ENCODE results near the gene BTG1.

DNA sequence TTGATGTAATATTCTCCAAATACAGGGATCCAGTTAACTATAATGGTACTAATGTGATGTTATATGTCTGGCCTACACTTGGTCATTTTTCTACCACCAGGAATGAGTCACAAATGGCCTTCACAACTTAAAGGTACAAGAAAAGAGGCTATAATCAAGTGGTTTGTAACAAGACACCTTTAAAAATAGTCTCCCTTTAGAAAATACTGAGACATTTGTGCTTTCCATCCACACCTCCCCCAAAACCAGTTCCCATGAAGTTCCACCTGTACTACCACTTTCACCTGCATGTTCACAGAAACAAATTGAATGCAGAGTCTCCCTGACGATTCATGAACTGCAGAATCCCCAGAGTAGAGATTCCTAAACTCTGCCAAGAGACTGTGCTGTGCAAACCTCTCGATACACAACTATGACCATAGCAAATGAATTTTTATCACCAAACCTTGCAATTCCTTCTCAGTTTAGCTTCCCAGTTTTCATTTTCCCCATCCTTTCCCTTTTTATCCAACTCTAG lies 6.0 kb downstream of the BTG1 start:
- TF ChIP-seq RXRA (IDR thresholded peaks at IDR 0.05) (no peak), RAD21 (IDR thresholded peaks at IDR 0.05) (peak in 1 of 2 donors; percentile 37), YY1 (IDR thresholded peaks at IDR 0.05) (no peak), SP1 (IDR thresholded peaks at IDR 0.05) (no peak), EGR1 (IDR thresholded peaks at IDR 0.05; ENCODE audit: low read depth in 2 of 2) (no peak), JUND (IDR thresholded peaks at IDR 0.05) (no peak), TAF1 (conservative IDR thresholded peaks at IDR 0.05) (no peak), NR2F2 (IDR thresholded peaks at IDR 0.05) (no peak)
- TF ChIP-seq, protein P1, sequence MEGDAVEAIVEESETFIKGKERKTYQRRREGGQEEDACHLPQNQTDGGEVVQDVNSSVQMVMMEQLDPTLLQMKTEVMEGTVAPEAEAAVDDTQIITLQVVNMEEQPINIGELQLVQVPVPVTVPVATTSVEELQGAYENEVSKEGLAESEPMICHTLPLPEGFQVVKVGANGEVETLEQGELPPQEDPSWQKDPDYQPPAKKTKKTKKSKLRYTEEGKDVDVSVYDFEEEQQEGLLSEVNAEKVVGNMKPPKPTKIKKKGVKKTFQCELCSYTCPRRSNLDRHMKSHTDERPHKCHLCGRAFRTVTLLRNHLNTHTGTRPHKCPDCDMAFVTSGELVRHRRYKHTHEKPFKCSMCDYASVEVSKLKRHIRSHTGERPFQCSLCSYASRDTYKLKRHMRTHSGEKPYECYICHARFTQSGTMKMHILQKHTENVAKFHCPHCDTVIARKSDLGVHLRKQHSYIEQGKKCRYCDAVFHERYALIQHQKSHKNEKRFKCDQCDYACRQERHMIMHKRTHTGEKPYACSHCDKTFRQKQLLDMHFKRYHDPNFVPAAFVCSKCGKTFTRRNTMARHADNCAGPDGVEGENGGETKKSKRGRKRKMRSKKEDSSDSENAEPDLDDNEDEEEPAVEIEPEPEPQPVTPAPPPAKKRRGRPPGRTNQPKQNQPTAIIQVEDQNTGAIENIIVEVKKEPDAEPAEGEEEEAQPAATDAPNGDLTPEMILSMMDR (IDR thresholded peaks at IDR 0.05; ENCODE audit: low read depth, low read length, missing input control), result no peak
- TF ChIP-seq, protein P2, sequence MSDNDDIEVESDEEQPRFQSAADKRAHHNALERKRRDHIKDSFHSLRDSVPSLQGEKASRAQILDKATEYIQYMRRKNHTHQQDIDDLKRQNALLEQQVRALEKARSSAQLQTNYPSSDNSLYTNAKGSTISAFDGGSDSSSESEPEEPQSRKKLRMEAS (IDR thresholded peaks at IDR 0.05), result no peak
- TF ChIP-seq, protein P3, sequence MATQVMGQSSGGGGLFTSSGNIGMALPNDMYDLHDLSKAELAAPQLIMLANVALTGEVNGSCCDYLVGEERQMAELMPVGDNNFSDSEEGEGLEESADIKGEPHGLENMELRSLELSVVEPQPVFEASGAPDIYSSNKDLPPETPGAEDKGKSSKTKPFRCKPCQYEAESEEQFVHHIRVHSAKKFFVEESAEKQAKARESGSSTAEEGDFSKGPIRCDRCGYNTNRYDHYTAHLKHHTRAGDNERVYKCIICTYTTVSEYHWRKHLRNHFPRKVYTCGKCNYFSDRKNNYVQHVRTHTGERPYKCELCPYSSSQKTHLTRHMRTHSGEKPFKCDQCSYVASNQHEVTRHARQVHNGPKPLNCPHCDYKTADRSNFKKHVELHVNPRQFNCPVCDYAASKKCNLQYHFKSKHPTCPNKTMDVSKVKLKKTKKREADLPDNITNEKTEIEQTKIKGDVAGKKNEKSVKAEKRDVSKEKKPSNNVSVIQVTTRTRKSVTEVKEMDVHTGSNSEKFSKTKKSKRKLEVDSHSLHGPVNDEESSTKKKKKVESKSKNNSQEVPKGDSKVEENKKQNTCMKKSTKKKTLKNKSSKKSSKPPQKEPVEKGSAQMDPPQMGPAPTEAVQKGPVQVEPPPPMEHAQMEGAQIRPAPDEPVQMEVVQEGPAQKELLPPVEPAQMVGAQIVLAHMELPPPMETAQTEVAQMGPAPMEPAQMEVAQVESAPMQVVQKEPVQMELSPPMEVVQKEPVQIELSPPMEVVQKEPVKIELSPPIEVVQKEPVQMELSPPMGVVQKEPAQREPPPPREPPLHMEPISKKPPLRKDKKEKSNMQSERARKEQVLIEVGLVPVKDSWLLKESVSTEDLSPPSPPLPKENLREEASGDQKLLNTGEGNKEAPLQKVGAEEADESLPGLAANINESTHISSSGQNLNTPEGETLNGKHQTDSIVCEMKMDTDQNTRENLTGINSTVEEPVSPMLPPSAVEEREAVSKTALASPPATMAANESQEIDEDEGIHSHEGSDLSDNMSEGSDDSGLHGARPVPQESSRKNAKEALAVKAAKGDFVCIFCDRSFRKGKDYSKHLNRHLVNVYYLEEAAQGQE (IDR thresholded peaks at IDR 0.05), result no peak
- TF ChIP-seq, protein P4, sequence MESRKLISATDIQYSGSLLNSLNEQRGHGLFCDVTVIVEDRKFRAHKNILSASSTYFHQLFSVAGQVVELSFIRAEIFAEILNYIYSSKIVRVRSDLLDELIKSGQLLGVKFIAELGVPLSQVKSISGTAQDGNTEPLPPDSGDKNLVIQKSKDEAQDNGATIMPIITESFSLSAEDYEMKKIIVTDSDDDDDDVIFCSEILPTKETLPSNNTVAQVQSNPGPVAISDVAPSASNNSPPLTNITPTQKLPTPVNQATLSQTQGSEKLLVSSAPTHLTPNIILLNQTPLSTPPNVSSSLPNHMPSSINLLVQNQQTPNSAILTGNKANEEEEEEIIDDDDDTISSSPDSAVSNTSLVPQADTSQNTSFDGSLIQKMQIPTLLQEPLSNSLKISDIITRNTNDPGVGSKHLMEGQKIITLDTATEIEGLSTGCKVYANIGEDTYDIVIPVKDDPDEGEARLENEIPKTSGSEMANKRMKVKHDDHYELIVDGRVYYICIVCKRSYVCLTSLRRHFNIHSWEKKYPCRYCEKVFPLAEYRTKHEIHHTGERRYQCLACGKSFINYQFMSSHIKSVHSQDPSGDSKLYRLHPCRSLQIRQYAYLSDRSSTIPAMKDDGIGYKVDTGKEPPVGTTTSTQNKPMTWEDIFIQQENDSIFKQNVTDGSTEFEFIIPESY (IDR thresholded peaks at IDR 0.05), result no peak

Measured in liver (tissue), 3 donors.